Ishikawa (cell line): Measurements from ENCODE around the gene HOXC10.

Experiments
- CEBPB ChIP-seq: IDR thresholded peaks from 2 replicates; pipeline ENCODE4 v1.6.1; 2012
- CREB1 ChIP-seq: IDR thresholded peaks from 2 replicates; pipeline ENCODE4 v1.6.1; 2012; ENCODE audit warnings: low read depth
- EP300 ChIP-seq: IDR thresholded peaks from 2 replicates; pipeline ENCODE4 v1.6.1; 2012; ENCODE audit warnings: borderline replicate concordance
- FOXM1 ChIP-seq: IDR thresholded peaks from 2 replicates; pipeline ENCODE4 v1.6.1; 2012; ENCODE audit warnings: low read depth, borderline replicate concordance
- MAX ChIP-seq: IDR thresholded peaks from 2 replicates; pipeline ENCODE4 v1.6.1; 2012
- NFIC ChIP-seq: IDR thresholded peaks from 2 replicates; pipeline ENCODE4 v1.6.1; 2012
- RAD21 ChIP-seq: IDR thresholded peaks from 2 replicates; pipeline ENCODE4 v1.6.1; 2012; ENCODE audit warnings: low read depth
- REST ChIP-seq: IDR thresholded peaks from 2 replicates; pipeline ENCODE4 v1.6.1; 2012; ENCODE audit warnings: low read depth, mild to moderate bottlenecking
- TCF12 ChIP-seq: IDR thresholded peaks from 2 replicates; pipeline ENCODE4 v1.6.1; 2012; ENCODE audit warnings: low read depth
- TEAD4 ChIP-seq: IDR thresholded peaks from 2 replicates; pipeline ENCODE4 v1.6.1; 2012

- TF ChIP-seq FOXM1 (no peak), CEBPB (no peak), TEAD4 (no peak), NFIC (no peak), EP300 (no peak), REST (no peak), TCF12 (no peak), RAD21 (no peak), MAX (no peak), CREB1 (no peak)
Measured at GRCh38 chr12:53966085-53966384, 18.9 kb upstream of the HOXC10 start.
